Transverse colon (tissue), 4 donors: ENCODE results near the gene CYYR1.

Experiments
- CTCF ChIP-seq, 5 experiments: fragments of 200-600 bp in 3 of 5; fragments of 450-650 bp in 2 of 5; sonication (generic) in 3 of 5; IDR thresholded peaks; 1 replicate in 2 of 5; 2 replicates in 3 of 5; pipeline ENCODE4 v1.5.1; 2016 to 2017; ENCODE audit warnings: antibody characterized with exemption in 5 of 5, inconsistent platforms in 3 of 5, mild to moderate bottlenecking in 2 of 5, moderate library complexity in 1 of 5
- EP300 ChIP-seq: sonication (generic); formaldehyde crosslinking; IDR thresholded peaks from one replicate; pipeline ENCODE4 v1.6.1; 2017; ENCODE audit warnings: antibody characterized with exemption, low read depth
- POLR2A ChIP-seq: fragments of 450-650 bp; IDR thresholded peaks from one replicate; pipeline ENCODE4 v1.6.1; 2016; ENCODE audit warnings: antibody characterized with exemption, mild to moderate bottlenecking, moderate library complexity
- POLR2AphosphoS5 ChIP-seq, 3 donors: sonication (generic); formaldehyde crosslinking; IDR thresholded peaks; one replicate each; pipeline ENCODE4 v1.6.1; 2016; ENCODE audit warnings: antibody characterized with exemption in 3 of 3

DNA sequence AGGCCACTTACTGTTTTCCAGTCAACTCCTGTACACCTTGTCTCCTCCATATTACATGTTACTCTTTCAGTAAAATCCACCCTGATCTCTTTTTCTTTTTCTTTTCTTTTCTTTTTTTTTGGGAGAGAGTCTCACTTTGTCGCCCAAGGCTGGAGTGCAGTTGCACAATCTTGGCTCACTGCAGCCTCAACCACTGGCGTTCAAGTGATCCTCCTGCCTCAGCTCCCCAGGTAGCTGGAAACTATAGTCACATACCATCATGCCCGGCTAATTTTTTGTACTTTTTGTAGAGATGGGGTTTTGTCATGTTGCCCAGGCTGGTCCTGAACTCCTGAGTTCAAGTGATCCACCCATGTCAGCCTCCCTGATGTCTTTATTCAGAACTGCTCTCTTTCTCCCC is 57.8 kb downstream of the CYYR1 start:
- TF ChIP-seq CTCF (IDR thresholded peaks at IDR 0.05) (no peak), EP300 (no peak), POLR2AphosphoS5 (IDR thresholded peaks at IDR 0.05) (no peak), POLR2A (no peak)
